ENCODE results near the gene DNAJC5G. TPM values are rescaled to one million over a fixed set of nuclear protein-coding genes. Genes with fewer than 3 reads are reported as not detected.

Gene DNAJC5G
- total and polyA plus RNA-seq, 7 donors: 0.71 to 1.7 TPM; not detected in 5

- peak overlapping the region in 3 of 4 donors; percentile 42 to 50 (median 46) for H3K4me3 ChIP-seq
- intact Hi-C loops (cut with DNase I): no loop called here
- no peak for TF ChIP-seq POLR2A (IDR thresholded peaks at IDR 0.05)
- TF ChIP-seq CTCF (IDR thresholded peaks at IDR 0.05): no peak
- no peak for TF ChIP-seq POLR2AphosphoS5 (IDR thresholded peaks at IDR 0.05)
- TF ChIP-seq EP300 (IDR thresholded peaks at IDR 0.05): no peak
Measured at GRCh38 chr2:27261926-27262298, 13.3 kb upstream of the DNAJC5G start.

GRCh38 chr2:27262379-27263286, 12.6 kb upstream of the DNAJC5G start, which contains the start of gene SLC30A3:
Gene SLC30A3, minus strand, starts transcription at chr2:27263047. Its CDS starts 141 bp downstream, at chr2:27262906.
- Histone ChIP-seq H3K4me1 (peaks cover 0 to 38% (median 37%) of the 10 kb centered on the region in 4 donors), H3K4me3 (peak within 1 kb of the TSS; percentile 13 to 50 (median 44)), H3K36me3 (no peaks in the 10 kb centered on the region), H3K9me3 (no peaks in the 10 kb centered on the region), H3K27me3 (peaks cover 47 to 100% (median 92%) of the 10 kb centered on the region in 3 donors), H3K27ac (no peak within 1 kb of the TSS)
- 1% methylated on average over 96 of the region's 96 CpGs for whole genome bisulfite sequencing, 2 donors
- DNase-seq: peak; percentile 71
- TF ChIP-seq EP300 (IDR thresholded peaks at IDR 0.05) (no peak), POLR2AphosphoS5 (IDR thresholded peaks at IDR 0.05) (peak in 1 of 4 donors; percentile 47)
- intact Hi-C loops (cut with DNase I): no loop called here

More at GRCh38 chr2:27261926-27262298, 13.3 kb upstream of the DNAJC5G start:
- DNase-seq: no peak
- H3K9me3 ChIP-seq: no peaks in the 10 kb centered on the region
- no peak overlapping the region for H3K27ac ChIP-seq
- H3K27me3 ChIP-seq: peaks cover 47 to 99% (median 87%) of the 10 kb centered on the region in 3 donors
- WGBS, 2 donors: 4 to 5% methylated on average over 40 of the region's 40 CpGs
- no peaks in the 10 kb centered on the region for H3K36me3 ChIP-seq
- H3K4me1 ChIP-seq: peaks cover 0 to 38% (median 37%) of the 10 kb centered on the region in 4 donors

- intact Hi-C loops (cut with DNase I): no loop called here
- H3K4me1 ChIP-seq: peaks cover 0 to 38% (median 37%) of the 10 kb centered on the region in 4 donors
- WGBS, 2 donors: 2 to 4% methylated on average over 46 of the region's 46 CpGs
- no peaks in the 10 kb centered on the region for H3K9me3 ChIP-seq
- H3K4me3 ChIP-seq: peak overlapping the region in 3 of 4 donors; percentile 42 to 50 (median 46)
- no peaks in the 10 kb centered on the region for H3K36me3 ChIP-seq
- no peak for DNase-seq
- no peak for TF ChIP-seq POLR2A (IDR thresholded peaks at IDR 0.05)
- no peak for TF ChIP-seq CTCF (IDR thresholded peaks at IDR 0.05)
- TF ChIP-seq POLR2AphosphoS5 (IDR thresholded peaks at IDR 0.05): no peak
- no peak for TF ChIP-seq EP300 (IDR thresholded peaks at IDR 0.05)
- H3K27me3 ChIP-seq: peaks cover 45 to 100% (median 84%) of the 10 kb centered on the region in 3 donors
- H3K27ac ChIP-seq: no peak overlapping the region
Measured at GRCh38 chr2:27263287-27264252, 11.7 kb upstream of the DNAJC5G start.

- DNase-seq: no peak
- Histone ChIP-seq H3K4me1 (peaks cover 0 to 38% (median 37%) of the 10 kb centered on the region in 4 donors), H3K9me3 (no peaks in the 10 kb centered on the region), H3K27me3 (peaks cover 43 to 95% (median 79%) of the 10 kb centered on the region in 3 donors), H3K4me3 (peak overlapping the region in 3 of 4 donors; percentile 15 to 30 (median 26)), H3K27ac (no peak overlapping the region), H3K36me3 (no peaks in the 10 kb centered on the region)
- TF ChIP-seq POLR2A (IDR thresholded peaks at IDR 0.05) (no peak), POLR2AphosphoS5 (IDR thresholded peaks at IDR 0.05) (no peak), EP300 (IDR thresholded peaks at IDR 0.05) (no peak), CTCF (IDR thresholded peaks at IDR 0.05) (no peak)
- intact Hi-C loops (cut with DNase I): no loop called here
- WGBS, 2 donors: 1 to 2% methylated on average over 38 of the region's 38 CpGs
Measured at GRCh38 chr2:27264253-27264752, 10.9 kb upstream of the DNAJC5G start.
